ENCODE data around the gene XXYLT1.

XXYLT1 gene

DNA sequence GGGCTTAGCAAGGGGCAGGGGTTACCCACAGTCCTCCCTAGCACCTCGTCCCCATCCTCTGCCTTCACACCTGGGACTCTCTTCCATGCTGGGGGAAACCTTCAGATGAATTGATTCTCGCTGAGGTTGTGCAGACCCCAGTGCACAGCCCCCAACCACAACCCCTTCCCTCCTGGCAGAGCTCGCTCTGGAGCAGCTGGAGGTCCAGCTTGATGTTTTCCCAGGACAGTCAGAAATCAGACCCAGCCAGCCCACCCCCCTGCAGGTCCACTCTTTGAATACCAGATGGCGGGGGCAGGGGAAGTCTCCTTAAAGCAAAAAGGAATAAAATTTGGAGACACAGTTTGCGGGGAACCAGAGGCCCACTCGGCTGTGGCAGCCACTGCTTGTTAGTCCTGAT, 234.4 kb downstream of the XXYLT1 start:
- DNase-seq, result no peak

DNA sequence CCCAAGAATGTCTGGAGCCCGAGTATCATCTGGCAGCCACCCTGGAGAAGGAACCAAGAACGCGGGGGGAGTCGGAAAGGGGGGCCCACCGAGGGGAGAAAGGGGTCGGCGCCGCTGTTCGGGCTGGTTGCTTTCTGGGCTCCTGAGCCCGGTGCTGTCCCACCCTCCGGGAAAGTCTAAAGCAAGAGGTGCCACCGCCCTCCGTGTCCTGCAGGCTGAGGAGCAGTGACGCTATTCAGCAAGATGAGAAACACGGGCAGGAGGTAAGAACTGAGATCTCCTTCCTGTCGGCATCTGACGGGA, 234.8 kb downstream of the XXYLT1 start:
- DNase-seq, result no peak

DNA sequence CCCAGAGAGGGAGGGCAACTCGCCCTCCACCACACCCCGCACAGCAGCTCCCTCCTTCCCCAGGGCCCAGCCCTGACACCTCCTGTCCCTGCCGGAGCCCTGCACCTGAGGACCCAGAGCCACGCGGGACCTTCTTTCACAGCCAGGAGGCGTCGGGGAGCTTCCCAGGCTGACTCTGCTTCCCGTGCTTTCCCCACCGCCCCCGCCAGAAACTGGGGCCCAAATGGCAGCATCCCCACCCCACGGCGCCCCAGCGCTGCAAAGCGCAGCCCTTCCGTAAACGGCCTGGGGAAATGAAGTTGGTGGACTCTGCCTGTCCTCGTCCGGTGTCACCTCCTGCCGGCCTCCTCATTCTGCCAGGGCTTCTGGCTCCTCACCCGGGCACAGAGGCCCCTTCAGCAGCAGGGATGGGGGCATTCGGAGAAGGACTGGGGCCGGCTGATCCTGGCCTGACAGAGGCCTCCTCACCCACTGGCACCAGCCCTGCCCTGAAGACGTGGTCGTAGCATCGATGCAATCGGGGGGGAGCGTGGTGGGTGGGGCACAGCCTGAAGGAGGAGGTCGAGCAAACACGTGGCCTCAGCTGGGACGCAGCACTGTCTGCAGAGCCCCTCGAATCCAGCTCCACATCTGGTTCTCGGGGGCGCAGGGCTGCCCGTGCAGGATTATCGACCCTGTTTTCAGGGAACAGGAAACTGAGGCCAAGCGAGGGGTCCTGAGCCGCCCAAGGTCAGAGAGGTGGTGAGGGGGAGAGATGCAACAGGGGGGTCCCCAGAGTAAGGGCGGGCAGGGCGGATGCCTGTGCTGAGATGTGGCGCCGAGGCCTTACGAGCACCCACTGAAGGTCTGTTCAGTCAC, 235.4 kb downstream of the XXYLT1 start:
- DNase-seq, result no peak

DNA sequence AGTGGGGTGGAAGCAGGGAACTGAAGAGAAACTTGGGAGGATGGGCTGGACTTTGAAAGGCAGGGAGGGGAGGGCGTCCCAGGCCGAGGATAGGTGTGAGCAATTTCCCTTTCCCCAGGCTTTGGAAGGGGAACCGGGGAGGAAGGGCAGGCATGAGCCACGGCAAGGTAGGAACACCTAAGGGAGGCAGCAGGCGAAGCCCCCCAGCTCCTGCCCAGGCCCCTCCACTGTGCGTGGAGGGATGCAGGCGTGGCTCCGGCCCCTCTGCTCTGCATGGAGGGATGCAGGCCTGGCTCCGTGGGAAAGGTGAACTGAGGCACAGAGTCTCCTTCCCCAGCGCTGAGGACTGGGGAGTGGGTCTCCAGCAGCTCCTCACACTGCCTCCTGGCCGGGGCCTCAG, 236.4 kb downstream of the XXYLT1 start:
- DNase-seq, result no peak

DNA sequence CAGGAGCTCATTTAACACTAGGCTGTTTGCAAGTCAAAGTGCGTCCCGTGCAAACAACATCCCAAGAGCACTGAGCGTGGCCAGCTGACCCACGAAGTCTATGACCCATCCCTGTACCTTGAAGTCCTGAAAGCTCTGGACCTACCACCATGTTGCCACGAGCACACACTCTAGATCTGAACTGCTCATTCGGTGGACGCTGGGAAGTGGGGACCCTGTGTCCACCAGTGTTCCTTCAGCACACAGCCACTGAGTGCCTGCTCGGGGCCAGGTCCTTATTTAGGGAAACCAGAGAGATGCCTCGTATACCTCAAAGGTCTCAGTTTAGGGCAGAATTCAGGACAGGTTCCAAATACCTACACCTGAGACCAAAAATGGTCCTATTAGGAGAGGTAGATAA, 236.9 kb downstream of the XXYLT1 start:
- DNase-seq, result no peak

DNA sequence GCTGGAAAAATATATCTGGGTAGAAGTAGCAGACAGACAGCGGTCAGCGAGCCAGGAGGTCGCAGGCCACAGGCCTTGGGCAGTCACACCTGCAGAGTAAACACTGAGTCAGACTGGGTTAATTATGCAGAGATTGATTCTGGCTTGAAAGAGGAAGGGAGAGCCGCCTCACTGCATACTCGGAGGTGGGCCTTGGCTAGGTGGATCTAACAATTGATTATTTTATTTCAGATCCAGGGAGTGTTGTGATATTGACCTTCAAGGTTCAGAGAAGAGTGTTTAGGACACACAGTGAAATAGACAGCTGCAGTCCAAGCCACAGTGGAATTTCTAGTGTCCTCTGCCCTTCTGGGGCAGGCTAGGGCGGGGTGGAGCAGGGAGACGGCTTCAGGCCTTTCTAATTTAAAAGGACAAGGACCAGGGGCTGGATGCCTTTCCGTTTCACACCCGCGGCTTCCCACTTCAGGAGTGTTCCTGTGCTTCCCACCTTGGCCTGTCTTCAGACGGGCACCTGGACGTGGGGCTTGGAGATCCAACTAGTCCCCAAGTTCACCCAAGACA, 237.3 kb downstream of the XXYLT1 start:
- no peak for DNase-seq

DNA sequence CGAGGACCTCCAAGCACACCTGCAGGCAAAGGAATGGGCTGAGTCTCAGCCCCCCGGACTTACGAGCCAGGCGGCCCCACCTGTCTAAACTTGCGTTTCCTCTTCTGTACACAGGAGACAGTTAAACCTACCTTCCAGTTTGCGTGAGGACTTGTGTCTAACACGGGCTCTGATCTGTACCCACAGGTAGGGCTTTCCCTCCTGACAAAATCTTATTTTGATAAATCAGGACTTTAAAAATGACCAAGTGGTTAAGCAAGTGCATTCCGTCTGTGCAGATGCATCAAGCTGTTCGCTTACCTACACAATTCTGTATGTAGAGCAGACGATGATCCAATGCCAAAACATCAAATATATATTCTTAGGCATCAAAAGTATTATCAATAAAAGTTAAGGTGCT, 238.0 kb downstream of the XXYLT1 start:
- peak; percentile 68 for DNase-seq

DNA sequence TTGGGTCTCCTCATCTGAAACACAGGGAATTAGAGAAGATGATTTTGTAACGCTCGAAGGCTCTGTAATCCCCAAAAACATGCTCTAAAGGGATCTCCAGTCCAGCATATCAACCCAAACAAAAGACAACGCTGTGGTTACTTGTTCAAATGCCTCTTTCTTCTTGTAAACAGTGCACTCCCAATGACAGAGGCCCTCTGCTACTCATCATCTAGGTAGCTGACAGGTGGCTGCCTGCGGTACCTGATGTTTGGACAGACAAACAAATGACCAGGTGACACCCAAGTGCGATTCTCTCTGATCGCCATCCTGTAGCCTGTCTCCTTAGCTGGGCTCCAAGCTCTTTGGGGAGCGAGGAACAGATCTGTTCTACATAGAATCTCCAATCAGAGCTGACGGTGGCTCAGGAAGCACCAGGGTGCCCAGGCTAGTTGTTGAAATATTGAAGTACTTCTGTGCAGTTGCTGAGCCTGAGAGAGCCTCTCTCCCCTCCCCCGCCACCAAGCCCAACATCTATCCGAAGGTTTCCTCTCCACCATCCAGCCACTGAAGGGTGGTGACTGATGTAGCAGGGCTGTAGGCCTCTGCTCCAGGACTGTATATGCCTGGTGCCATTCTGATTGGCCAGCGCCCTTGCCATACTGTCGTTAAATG, 238.7 kb downstream of the XXYLT1 start:
- peak; percentile 95 for DNase-seq

DNA sequence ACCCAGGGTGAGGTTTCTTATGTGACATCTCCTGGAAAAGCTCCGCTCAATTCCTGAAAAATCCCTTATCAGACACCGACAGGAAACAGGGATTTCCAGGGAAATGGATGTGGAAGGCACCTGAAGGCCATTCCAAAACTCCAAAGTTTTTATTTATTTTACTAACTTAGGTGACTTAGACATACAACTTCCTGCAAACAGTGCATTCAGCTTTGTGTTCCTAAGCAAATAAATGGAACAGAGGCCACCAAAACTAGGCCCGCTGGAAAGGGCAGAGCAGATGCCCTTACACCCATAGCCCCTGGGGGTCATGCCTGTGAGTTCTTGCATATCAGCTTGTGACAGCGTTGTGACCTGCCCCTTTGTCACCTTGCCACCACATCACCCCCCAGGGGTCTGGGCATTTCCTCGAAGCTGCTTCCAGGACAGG, 239.4 kb downstream of the XXYLT1 start:
- DNase-seq, result no peak

DNA sequence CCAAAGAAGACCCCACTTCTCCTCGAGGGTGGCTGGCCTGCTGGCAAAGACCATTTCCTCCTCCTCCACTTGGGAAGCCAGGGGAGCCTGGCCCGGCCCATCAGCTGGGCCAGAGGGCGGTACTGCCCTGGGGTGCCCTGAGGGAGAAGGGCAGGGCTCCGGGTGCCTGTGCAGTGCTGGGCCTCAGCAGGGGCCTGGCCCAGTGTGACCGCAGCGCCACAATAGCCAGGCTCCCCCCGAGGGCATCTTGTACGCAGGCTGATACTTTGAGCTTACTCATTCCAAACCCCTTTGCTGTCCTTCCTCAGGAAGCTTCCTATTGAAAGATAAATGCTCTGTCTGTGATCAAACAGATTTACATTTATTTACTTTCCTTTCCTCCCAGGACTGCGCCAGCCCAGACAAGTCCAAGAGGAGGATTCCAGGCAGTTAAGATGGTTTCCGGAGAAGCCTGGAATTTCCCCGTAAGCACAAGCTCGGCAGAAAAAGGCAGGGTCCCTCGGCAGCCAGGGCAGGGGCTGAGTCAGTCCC, 240.1 kb downstream of the XXYLT1 start:
- no peak for DNase-seq

DNA sequence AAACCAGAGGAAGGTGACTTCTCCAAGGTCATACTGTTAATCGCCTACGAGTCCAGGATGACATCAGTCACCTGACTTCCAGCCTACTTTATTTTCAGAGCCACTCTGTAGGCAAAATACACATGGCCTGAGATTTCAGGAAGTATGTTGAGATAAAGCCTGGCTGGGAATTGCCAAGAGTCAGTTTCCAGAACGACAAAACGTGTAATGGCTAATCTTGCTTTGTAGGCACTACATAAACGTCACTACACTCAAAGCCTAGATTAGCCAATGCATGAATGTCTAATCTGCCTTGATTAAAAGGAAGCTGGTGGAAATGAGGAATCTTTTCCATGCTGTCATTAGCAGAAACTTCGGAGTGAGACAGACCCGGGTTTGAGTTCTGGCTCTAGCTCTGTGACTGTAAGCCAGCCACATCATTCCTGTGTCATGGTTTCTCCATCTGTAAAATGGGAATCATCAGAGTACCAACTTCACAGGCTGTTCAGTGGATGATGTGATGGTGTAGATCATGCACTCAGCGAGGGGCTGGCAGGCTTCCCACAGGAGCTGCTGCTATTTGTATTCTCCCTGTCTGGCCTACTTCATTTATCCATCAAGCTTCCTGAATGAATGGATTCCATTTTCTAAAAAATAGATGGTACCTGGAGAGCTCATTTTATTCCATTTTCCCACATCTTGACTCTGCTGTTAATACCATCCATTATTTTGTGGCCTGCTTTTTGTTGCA, 241.9 kb downstream of the XXYLT1 start:
- no peak for DNase-seq

DNA sequence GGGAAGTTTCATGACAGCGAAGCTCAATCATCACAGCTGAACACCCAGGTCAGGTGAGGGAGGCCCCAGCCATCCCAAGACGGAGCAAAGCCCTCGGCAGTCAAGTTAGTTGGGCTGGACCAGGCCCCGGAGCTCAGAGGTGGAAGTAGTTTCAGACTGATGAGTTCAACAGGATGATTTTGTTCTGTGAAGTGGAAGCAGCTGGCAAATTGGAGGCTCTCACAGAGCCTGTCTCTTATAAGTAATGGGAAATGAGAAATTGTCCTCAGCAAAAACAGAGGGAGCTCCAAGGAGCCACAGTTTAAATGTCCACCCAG, 245.1 kb downstream of the XXYLT1 start:
- DNase-seq, result no peak

DNA sequence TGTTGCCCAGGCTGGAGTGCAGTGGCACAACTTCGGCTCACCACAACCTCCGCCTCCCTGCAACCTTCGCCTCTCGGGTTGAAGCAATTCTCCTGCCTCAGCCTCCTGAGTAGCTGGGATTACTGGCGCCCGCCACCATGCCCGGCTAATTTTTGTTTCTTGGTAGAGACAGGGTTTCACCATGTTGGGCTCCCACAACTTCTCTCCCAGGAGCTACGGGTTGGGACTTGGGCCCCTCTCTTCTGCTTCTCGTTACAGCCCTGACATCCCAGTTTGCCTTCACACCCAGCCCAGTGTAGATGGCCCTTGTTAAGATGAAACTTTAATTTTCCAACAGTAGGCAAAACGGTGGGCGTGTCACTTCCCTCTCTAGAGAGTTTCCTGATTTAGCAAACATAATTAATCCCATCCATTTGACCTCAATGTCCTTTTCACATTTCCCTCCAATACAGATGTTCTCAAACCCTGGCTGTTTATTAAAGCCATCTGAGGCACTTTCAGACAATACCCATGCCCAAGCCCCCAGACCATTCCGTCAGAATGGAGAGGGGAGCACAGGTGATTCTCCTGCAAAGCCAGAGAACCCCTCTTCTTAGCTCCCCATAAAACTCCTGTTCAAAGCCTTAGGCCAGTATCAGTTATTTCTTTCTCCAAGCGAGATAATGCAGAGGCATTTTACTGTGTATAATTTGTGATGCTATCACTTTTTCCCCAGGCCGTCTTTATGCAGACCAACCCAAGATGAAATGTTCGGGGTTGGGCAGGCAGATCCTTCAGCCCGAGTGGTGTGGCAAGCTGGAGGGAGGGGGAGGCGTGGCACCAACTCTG, 245.7 kb downstream of the XXYLT1 start:
- DNase-seq, result no peak

DNA sequence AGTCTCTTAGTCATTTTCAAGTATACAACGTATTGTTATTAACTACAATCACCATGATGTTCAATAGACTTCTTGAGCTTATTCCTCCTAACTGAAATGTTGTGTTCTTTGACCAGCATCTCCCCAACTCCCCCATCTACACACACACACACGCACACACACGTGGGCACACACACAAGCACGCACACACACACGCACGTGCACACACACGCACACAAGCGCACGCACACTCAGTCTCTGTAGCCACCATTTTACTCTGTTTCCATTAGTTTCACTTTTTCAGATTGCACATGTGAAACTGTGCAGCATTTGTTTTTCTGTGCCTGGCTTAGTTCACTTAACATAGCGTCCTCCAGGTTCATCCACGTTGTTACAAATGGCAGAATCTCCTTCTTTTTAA, 247.0 kb downstream of the XXYLT1 start:
- DNase-seq, result no peak

DNA sequence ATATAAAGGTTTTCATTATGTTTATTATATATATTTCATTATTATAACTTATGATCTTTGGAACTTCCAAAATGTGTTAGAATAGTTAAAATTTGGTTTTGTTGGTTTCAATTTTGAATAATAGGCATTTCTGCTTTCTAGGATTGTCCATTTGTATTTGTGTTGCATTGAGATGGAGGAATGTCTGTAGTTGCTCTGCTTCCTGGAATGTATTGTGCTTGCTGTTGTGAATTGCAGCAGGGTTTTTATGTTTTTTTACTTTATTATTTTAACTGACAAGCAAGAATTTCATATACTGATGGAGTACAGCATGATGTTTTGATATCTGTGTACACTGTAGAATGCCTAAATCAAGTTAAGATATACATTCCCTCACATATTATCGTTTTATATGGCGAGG, 247.4 kb downstream of the XXYLT1 start:
- no peak for DNase-seq

DNA sequence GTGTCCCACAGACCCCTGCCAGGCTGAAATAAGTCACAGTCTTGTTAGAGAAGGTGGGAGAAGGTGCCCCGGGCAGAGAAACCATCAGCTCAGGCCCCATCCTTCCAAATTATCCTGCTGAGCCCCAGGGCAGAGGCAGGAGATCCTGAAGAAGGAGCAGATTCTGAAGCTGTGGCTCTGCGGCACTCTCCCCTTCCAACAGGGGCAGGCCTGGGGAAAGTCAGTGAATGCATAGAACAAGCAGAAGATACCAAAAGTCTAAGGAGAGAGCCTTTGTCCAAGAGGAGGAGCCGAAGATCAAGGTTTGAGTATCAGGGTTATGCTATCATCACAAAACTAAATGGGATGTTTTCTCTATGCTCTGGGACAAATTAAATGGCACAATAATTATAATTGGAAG, 249.3 kb downstream of the XXYLT1 start:
- DNase-seq, result no peak

DNA sequence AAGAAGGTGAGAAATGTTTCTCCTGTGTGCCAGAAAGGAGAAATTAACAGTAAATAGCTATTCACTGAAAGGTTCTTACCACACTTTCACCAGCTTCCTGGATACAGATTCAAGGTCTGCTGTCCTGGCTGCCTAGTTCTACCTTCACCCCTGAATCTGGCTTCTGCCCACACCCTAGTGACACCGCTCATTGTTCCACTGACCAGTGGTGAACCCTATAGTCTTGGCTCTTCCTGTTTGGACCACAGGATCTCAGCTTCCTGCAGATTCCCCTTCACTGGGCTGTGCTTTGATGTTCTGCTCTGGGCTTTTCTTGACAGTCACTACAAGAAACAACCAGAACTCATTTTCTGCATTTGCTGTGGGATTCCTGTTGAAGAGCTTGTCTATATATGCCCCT, 250.0 kb downstream of the XXYLT1 start:
- no peak for DNase-seq

DNA sequence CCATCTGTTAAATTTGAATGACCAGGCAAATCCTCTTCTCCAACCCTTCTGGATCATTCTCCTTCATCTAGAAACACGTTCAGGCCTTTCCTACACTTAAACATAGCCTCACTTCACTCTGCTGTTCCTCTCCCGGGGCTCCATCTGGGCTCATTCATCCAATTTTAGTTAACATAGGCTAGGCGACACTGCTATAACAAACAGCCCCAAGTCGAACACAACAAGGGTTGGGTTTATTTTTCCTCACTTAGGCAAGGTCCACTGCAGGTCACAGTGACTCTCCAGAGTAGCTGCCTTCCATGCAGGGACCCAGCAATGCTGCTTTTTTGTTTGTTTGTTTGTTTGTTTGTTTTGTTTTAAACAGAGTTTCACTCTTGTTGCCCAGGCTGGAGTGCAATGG, 250.8 kb downstream of the XXYLT1 start:
- DNase-seq, result no peak

DNA sequence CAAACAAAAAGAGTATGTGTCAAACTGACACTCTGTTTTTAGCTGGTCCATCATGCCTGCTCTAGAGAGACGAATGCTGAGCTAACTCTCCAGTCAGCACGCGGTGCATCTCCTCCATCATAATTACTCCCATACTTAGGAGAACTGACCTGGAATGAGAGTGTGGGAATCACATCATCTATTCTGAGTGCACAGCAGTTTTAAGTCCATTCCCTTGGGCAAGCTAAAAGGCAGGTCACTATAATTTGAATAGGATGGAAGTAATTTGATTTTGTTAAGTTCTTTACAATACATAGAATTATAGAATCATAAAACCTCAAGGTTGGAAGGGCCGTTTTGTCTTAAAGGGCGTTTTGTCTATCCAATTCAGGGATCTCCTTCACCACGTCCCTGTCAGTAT, 251.6 kb downstream of the XXYLT1 start:
- DNase-seq, result no peak

Measured in NCI-H510A (cell line).